ENCODE measurements around the gene TSPAN33. TPM values are rescaled to one million over a fixed set of nuclear protein-coding genes. Genes with fewer than 3 reads are reported as not detected.
"Not testable (repeated sequence)": the region's sequence is repeated elsewhere in the genome, so short reads cannot be mapped to it uniquely, and the experiment has no call there.

The TSPAN33 gene, protein sequence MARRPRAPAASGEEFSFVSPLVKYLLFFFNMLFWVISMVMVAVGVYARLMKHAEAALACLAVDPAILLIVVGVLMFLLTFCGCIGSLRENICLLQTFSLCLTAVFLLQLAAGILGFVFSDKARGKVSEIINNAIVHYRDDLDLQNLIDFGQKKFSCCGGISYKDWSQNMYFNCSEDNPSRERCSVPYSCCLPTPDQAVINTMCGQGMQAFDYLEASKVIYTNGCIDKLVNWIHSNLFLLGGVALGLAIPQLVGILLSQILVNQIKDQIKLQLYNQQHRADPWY
- 33.7 TPM for total RNA-seq

DNA sequence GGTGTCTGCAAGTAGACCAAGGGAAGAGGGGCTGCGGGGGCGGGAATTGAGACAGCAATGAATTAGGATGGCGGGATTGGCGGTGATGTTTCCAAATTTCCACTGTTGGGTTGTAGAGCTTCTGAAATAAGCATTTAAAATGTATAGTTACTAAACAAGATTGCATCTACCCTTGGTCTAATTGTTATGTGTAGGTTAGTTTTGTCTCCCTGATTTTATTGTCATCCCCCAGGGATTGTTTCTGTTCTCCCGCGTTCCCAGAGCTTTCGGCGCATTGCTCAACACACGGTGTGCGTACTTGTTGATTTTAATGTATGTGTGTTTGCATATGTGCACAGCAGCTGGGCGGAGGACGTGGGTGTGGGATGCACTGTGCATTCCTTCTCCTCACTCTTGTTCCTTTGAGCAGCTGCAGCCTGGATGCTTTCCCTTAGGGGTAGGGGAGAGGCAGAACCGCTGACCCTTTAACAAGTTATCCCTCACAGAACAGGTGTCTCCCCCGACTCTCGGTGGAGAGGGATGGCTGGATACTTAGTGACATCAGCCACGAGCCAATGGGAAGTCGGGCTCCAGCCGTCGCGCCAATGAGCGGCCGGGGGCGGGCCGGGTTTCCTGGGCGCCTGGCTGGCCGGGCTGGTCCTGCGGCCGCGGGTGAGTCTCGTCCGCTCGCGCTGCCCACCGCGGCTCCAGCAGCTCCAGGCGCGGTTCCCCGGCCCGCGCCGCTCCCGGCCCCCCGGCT, at the start of gene TSPAN33:
TSPAN33 (plus strand) TSS at position 613 of the 739 bp plus-strand sequence. CDS start 274 bp downstream, outside the sequence.
- peak; percentile 99 for ATAC-seq
- DNase-seq (ENCODE audit: low spot score), result peak; percentile 87

DNA sequence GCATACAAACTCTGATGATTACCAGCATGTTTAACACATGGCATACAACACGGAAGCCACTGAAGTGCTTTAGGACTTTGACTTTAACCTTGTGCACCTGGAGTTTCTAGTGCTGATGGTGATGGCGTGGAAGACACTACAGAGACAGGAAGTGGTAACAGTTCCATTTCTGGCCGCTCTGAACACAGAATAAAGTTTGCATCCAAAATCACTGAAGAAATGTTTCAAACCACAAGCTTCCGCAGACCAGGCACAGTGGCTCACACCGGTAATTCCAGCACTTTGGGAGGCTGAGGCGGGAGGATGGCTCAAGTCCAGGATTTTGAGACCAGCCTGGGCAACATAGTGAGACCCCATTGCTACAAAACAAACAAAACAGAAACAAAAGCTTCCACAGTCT, 49.2 kb upstream of the TSPAN33 start:
- no peak for ATAC-seq
- no peak for DNase-seq (ENCODE audit: low spot score)

DNA sequence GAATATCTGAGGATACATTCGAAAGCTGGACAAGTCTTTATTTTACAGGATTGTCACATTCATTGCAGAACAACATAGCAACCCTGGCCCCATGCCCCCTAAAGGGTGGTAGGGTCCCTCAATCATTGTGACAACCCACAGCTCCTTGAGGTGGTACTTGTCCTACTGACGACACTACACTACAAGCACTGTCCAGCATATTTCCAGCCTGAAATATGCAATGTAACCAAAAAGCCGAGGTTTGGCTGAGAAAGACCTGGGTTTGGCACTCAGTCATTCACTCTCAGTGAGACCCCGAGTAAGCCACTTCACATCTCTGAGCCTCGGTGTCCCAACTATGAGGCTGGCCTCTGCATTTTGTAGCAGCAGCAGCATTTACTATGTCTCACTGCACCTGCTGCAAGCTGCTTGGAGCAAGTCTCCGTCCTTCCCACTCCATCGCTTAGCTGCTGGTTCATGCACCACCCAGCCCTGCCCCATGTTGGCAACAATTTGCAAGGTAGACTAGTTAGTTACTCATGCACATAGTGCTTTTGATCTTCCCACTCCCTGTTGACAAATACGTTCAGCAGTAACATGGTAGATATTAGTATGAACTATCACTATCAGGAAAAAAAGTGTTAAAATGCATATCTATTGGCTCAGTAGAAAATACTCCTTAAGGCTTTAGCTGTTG, 46.0 kb upstream of the TSPAN33 start:
- DNase-seq (ENCODE audit: low spot score) (no peak), ATAC-seq (peak; percentile 22)

DNA sequence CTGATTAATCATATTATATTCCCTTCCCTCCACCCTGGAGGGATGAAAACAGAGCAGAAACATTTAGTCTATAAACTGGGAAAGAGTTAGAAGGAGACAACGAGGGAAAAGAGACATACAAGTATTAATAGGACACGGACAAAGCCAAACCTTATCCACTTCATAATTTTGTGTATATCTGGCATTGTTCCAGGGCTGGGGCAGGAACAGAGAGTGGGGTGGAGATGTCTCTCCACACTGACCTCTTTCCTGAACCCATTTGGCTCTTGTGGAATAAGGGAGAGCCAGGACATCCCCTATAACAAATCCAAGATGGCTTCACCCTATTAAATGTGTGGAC, 43.7 kb upstream of the TSPAN33 start:
- DNase-seq (ENCODE audit: low spot score) (no peak), ATAC-seq (peak; percentile 32)

DNA sequence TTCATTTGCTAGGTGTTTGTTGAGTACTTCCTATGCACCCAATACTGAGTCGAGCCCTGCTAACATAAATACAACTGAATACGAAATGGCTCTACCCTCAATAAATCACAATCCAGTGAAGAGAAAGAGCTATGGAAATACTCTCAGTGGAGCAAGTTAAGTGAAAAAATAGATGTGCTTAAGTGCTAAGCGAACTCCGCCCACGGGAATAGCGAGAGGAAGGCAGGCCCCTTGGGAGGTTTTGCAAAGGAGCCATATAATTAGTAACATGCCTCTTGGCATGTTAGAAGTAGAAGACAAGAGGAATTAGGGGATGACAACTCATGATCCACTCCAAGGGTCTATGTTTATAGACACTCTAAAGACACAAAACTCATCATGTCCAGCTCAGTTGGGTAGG, 42.8 kb upstream of the TSPAN33 start:
- ATAC-seq (no peak), DNase-seq (ENCODE audit: low spot score) (no peak)

DNA sequence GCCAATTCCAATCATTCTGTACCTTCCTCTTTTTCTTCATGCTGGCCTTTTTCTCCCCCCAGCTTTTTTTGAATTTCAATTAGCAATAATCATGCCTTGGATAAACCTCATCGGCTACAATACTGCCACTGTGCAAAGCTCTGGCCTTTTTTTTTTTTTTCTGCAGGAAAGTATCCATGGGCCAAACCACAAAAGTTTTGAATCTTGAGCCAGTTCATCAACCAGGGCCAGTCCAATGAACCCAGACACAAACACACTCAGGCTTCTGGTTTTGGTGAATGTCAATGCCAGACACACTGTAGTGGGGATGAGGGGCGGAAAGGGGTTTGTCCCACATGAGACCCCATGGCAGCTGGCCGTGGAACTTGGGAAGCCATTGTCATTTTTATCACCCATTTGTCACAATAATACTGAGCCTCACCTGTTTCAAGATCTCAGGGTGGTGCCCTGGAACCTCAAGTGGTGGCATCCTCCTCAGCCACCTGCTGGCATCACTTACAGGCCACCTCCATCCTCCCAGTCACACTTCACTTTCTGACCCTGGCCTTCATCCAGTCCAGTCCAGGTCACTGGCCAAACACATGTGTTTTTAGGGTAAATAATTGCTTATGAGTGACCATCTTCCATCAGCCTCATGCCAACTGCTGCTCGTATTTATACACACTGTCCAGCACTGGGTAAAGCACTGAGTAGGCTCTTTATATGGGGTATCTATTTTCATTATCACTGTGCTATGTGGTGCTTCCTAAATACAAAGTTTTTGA, 40.8 kb upstream of the TSPAN33 start:
- ATAC-seq, result peak; percentile 15
- peak; percentile 70 for DNase-seq (ENCODE audit: low spot score)

DNA sequence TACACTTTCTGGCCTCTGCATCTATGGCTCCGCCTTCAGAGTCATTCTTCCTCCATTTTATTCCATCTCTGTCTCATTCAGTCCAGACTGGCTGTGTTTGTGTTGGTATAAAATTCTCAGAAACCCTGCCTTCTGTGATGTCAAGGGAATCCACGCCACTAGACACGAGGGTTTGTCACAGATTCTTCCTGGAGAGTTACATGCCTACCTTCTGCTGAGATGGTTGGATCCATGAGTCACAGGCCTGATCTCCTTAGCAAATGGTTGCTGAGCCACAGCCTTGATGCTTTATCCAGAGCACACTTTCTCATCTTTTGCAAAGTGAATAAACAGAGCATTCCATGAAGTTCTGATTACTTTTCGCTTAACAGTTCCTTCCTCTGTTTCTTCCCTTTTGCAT, 35.9 kb upstream of the TSPAN33 start:
- no peak for ATAC-seq
- DNase-seq (ENCODE audit: low spot score), result no peak

DNA sequence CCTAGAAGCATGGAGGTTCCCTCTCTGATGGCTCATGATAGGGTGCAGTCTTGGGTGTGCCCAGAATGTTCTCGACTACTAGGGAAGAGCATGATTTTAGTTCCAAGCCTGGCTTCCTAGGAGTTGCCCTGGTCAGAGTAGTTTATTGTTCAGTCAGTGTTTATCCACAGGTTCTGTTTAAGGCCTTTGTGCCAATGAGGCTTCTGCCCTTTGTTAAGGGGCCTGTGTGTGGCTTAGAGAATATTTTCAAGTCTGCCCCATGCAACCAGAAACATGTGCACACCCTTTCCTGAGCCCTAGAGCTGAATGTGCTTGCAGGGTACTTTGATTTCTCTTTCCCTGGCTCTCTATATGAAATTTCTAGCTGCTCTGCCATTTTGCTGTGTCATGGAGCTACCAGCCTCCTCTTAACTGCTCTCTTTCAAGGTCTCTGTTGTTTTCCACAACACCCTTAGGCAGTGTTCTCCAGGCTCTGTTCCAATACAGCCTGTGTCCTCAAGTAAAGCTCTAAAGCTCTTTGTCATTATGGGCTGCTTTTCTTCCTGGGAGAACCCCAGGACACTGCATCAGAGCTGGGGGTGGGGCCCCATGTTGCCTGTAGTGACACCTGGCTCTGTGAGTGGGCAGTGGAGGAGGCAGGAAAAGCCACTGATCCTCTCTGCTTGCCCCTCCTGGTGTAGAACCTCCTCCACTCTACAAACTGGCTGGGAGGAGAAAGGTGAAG, 34.1 kb upstream of the TSPAN33 start:
- DNase-seq (ENCODE audit: low spot score) (no peak), ATAC-seq (no peak)

DNA sequence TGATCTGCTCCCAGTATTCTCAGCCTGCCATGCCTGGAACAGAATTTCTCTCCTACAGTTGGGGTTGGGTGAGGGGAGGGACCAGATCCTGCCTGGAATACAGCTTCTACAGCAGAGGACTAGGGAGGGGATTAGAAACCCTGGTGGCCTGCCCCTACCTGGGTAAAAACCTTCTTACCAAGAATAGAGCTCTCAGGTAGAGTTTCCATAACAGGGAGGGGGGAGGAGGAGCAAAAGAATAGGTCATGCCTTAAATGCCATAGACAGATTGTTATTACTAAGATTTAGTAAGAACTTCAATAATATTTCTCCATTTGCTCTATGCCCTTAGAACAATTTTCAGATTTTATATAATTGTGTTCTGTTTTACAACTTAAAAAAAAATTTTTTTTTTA, 33.5 kb upstream of the TSPAN33 start:
- ATAC-seq, result no peak
- DNase-seq (ENCODE audit: low spot score), result no peak

DNA sequence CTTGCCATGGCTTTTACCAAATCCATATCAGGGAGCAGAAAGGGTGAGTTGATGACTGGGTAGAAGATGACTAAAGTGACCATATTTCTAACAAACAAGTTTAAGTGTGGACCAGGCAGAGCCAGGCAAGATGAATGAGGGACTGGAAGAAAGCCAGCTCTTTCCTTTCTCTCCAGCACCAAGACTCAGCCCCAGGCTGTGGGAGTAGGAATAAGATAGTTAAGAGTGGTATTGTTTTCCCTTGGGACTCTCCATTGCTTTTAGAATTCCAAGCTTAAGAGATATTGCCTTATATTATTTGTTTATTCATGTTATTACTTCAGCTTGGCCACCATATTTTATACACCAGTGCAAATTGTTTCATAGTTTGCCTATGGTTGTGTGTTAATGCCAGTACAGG, 28.8 kb upstream of the TSPAN33 start:
- no peak for ATAC-seq
- no peak for DNase-seq (ENCODE audit: low spot score)

DNA sequence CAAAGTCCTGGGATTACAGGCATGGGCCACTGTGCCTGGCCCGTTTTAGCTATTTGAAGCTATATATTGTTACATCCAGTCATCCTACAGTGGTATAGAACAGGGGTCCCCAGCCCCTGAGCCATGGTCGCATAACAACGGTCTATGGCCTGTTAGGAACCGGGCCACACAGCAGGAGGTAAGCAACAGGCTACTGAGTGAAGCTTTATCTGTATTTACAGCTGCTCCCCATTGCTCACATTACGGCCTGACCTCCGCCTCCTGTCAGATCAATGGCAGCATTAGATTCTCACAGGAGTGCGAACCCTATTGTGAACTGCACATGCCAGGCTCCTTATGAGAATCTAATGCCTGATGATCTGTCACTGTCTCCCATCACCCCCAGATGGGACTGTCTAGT, 26.3 kb upstream of the TSPAN33 start:
- no peak for DNase-seq (ENCODE audit: low spot score)
- no peak for ATAC-seq

DNA sequence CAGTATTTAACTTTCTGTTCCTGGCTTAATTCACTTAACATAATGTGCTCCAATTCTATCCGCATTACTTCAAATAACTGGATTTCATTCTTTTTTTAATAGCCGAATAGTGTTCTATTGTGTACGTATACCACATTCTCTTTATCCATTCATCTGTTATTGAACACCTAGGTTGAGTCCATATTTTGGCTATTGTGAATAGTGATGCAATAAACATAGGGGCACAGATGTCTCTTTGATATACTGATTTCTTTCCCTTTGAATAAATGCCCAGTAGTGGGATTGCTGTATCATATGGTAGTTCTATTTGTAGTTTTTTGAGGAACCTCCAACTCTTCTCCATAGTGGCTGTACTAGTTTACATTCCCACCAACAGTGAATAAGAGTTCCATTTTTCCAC, 25.5 kb upstream of the TSPAN33 start:
- DNase-seq (ENCODE audit: low spot score) (no peak), ATAC-seq (no peak)

DNA sequence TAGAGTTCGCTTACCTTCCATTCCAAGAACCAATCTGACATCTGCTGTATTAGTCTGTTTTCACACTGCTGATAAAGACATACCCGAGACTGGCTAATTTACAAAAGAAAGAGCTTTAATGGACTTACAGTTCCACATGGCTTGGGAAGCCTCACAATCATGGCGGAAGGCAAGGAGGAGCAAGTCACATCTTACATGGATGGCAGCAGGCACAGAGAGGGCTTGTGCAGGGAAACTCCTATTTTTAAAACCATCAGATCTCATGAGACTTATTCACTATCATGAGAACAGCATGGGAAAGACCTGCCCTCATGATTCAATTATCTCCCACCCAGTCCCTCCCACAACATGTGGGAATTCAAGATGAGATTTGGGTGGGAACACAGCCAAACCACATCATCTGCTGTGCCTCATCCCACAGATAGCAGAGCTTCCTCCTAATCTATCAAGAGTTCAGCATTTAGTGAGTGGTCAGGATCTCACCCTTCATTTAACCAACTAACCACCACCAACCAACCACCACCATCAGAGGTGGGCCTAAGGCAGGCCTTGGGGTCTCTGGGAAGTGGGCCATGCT, 22.9 kb upstream of the TSPAN33 start:
- DNase-seq (ENCODE audit: low spot score); ATAC-seq: not testable (repeated sequence)

DNA sequence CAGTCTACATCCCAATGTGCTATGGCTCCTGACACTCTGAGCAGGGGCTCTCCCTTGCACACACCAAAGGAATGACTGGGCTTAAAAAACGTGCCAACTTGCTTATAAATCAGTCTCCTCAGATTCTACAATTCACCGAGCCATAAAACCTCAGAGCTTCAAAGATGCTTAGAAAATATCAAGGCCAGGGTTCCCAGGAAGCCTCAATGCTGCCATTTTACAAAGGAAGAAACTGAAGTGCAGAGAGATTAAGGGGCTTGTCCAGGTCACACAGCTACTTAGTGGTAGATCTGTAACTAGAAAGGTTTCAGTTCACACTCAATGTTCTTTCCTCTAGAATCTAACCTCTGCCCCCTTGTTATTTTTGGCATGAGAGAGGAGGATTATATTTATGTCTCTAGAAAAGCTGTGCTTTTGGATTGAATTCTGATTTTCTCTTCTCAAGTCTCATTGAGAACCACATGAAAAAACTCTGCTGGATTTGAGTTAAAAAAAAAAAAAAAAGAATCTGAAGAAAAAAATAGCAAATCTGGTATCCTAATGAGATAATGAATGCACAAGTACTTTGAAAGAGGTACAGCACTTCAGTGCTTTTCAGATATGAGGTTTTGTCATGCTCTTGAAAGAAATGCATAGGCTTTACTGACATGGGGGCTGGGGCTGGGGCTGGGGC, 22.3 kb upstream of the TSPAN33 start:
- DNase-seq (ENCODE audit: low spot score) (no peak), ATAC-seq (peak; percentile 77)

DNA sequence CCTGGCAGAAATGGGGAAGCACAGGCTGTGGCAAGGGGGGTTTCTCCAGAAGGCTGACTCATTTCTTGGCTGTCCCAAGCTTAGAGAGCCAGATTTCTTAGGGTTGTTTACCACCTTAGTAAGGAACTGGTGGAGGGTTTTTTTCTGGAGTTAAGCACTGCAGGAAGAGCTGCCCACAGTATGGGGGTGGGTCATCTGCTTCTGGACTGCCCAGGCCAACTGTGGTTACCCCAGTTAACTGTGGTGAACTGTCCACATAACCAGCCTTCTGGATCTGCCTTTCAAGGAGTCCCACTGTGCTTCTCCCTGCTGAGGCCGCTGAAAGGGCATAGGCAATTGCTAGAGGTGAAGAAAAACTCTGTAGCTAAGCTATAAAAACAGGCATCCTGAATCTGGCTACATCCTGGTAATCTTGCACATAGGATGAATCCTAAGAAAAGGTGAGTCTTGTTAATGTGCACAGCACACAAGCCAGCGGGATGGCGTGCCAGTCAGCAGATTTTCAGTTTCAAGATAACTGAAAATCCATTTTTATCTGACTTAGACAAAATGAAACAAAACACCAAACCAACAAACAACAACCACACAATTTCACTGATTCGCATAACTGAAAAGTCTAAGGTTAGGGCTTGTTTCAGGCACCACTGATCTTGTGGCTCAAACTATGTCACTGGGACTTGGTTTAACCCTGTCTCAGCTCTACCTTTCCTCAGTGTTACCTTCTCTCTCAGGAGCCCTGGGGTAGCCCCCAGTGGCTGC, 21.6 kb upstream of the TSPAN33 start:
- ATAC-seq (peak; percentile 35), DNase-seq (ENCODE audit: low spot score) (no peak)

DNA sequence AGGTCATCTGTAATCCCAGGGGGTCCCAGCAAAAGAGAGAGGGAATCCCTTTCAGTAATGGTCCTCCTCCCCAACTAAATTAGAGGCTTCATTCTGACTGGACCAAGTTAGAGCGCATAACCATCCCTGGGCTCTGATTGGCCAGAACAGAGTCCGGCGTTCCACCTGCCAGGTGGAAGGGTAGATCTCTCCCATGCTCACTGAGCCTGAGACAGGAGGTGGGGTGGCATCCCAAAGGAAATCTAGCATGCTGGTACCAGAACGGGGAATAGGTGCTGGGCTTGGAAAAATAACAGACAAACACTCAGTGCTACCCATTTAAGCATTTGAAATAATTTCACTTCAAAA, 21.0 kb upstream of the TSPAN33 start:
- no peak for DNase-seq (ENCODE audit: low spot score)

DNA sequence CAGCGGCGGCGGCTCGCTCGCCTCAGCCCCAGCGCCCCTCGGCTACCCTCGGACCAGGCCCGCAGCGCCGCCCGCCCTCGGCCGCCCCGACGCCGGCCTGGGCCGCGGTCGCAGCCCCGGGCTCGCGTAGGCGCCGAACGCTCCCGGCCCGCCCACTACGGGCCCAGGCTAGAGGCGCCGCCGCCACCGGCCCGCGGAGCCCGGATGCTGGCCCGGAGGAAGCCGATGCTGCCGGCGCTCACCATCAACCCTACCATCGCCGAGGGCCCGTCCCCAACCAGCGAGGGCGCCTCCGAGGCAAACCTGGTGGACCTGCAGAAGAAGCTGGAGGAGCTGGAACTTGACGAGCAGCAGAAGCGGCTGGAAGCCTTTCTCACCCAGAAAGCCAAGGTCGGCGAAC, 18.2 kb upstream of the TSPAN33 start:
- no peak for DNase-seq (ENCODE audit: low spot score)
- no peak for ATAC-seq

More for the DNA sequence above, 21.0 kb upstream of the TSPAN33 start:
- no peak for ATAC-seq

DNA sequence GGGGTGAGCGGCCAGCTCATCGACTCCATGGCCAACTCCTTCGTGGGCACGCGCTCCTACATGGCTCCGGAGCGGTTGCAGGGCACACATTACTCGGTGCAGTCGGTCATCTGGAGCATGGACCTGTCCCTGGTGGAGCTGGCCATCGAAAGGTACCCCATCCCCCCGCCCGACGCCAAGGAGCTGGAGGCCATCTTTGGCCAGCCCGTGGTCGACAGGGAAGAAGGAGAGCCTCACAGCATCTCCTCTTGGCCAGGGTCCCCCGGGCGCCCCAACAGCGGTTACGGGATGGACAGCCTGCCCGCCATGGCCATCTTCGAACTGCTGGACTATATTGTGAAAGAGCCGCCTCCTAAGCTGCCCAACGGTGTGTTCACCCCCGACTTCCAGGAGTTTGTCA, 17.4 kb upstream of the TSPAN33 start:
- no peak for DNase-seq (ENCODE audit: low spot score)
- ATAC-seq, result no peak

DNA sequence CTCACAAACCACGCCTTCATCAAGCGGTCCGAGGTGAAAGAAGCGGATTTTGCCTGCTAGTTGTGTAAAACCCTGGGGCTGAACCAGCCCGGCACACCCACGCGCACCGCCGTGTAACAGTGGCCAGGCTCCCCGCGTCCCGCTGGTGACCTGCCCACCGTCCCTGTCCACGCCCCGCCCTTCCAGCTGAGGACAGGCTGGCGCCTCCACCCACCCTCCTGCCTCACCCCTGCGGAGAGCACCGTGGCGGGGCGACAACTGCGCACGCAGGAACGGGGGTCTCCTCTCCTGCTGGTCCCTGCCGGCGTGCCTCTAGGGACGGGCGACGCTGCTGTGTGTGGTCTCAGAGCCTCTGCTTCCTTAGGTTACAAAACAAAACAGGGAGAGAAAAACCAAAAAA, 16.9 kb upstream of the TSPAN33 start:
- DNase-seq (ENCODE audit: low spot score), result no peak
- ATAC-seq, result no peak

Measured in left lobe of liver (tissue), 2 donors.